ENCODE results near the gene MKI67.
"Not testable (repeated sequence)": the region's sequence is repeated elsewhere in the genome, so short reads cannot be mapped to it uniquely, and the experiment has no call there.

Gene MKI67

GRCh38 chr10:128125944-128126764, at the start of gene MKI67:
Gene MKI67 (minus strand): TSS chr10:128126423. CDS start chr10:128125667, 756 bp downstream.
- TF ChIP-seq, protein P1, sequence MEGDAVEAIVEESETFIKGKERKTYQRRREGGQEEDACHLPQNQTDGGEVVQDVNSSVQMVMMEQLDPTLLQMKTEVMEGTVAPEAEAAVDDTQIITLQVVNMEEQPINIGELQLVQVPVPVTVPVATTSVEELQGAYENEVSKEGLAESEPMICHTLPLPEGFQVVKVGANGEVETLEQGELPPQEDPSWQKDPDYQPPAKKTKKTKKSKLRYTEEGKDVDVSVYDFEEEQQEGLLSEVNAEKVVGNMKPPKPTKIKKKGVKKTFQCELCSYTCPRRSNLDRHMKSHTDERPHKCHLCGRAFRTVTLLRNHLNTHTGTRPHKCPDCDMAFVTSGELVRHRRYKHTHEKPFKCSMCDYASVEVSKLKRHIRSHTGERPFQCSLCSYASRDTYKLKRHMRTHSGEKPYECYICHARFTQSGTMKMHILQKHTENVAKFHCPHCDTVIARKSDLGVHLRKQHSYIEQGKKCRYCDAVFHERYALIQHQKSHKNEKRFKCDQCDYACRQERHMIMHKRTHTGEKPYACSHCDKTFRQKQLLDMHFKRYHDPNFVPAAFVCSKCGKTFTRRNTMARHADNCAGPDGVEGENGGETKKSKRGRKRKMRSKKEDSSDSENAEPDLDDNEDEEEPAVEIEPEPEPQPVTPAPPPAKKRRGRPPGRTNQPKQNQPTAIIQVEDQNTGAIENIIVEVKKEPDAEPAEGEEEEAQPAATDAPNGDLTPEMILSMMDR (IDR thresholded peaks at IDR 0.05): no peak
- DNase-seq (ENCODE audit: low spot score): peak; percentile 82
- Histone ChIP-seq H3K27ac (no peak within 1 kb of the TSS), H3K4me3 (peak within 1 kb of the TSS; percentile 76)

DNA sequence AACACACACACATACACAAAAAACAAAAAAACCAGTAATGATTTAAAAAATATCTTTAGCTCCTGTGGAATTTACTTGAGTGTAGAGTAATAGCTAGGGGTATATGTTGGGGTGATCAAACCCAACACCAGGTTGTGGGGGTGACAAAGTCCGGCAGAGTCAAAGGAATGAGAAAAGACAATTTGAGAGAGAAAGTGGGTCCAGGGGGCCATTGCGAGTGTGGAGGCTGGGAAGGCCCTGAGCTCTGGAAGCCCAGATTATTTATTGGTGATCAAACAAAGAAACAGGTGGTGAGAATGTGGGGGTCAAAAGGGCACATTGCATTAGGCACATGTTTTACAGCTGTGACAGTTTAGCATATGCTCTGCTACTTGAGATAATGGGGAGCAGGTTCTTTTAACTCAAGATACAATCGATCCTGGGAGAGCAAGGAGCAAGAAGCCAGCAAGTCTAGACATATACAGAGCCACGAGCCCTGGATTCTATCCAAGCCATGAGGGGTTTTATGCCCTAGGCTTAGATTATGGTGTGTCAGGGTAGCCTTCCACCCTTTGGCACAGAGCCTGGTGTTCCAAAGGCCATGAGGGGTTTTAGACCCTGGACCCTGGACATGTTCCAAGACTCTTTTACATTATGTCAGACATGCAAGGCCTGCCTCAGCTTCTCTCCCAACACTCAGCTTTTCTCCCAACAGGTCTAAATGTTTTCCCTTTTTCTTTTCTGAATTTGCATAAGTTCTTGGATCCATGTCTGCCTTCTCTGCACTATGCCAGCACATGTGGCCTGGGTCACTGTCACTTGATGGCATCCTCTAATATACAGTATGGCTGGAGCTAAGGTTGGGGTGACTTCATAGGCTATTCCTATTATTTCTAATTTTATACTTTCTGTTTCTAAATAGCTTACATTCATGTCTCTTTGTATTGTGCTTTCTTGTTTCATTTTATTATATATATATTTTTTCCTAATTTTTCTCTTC, 48.6 kb upstream of the MKI67 start:
- no peak overlapping the region for H3K27ac ChIP-seq
- TF ChIP-seq, protein P1 (IDR thresholded peaks at IDR 0.05): no peak
- H3K4me3 ChIP-seq: no peak overlapping the region
- no peak for DNase-seq (ENCODE audit: low spot score)

GRCh38 chr10:128173386-128173785, 47.2 kb upstream of the MKI67 start:
- no peak overlapping the region for H3K4me3 ChIP-seq
- H3K27ac ChIP-seq: no peak overlapping the region
- TF ChIP-seq, protein P1 (IDR thresholded peaks at IDR 0.05): no peak
- no peak for DNase-seq (ENCODE audit: low spot score)

DNA sequence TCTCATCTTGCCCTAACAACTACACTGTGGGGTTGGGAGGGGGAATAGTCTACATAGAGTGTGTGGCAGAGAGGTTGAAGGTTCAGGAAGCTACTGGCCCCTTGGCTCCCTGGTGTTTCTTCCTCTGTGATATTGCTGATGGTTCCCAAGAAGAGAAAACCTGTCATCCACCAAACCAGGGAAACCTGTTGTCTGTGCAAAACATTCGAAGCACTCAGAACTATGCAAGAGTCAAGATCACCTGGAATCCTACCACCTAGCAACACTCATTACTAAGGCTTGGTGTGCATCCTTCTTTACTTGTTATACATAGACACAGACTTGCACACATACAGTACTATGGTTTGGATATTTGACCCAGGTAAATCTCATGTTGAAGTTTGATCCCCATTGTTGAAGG, 46.5 kb upstream of the MKI67 start:
- no peak overlapping the region for H3K27ac ChIP-seq
- TF ChIP-seq, protein P1 (IDR thresholded peaks at IDR 0.05): no peak
- no peak overlapping the region for H3K4me3 ChIP-seq
- no peak for DNase-seq (ENCODE audit: low spot score)

DNA sequence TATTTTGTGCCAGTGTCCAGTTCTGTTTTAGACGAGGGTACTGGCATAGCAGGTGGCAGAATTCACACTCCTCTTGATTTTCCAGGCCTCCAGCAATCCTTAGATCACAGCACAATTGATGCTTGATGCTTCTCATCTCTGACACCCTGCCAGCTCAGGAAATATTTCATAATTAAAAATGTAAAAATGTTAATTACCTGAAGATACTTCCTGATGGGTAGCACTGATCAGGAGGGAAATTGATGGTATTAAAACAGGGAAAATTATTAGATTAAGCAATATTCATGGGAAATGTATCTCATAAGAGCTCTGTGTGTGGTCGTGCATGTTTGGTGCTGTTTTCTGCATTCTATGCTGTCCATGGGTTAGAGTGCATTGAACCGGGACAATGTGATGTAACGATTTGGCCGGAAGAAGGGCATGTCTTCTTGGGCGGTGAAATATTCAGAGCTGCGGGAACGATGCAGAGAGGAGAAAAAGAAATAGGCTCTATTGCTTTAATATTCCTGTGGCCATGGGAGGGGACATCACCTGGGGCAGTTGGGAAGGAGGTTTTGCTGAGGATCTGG, 43.7 kb upstream of the MKI67 start:
- TF ChIP-seq, protein P1 (IDR thresholded peaks at IDR 0.05): no peak
- no peak overlapping the region for H3K27ac ChIP-seq
- DNase-seq (ENCODE audit: low spot score): no peak
- no peak overlapping the region for H3K4me3 ChIP-seq

GRCh38 chr10:128167926-128168520, 41.8 kb upstream of the MKI67 start:
- TF ChIP-seq, protein P1 (IDR thresholded peaks at IDR 0.05): no peak
- Histone ChIP-seq H3K4me3 (no peak overlapping the region), H3K27ac (no peak overlapping the region)
- DNase-seq (ENCODE audit: low spot score): no peak

- not testable (repeated sequence) for H3K4me3 ChIP-seq; DNase-seq (ENCODE audit: low spot score); H3K27ac ChIP-seq
Observed at GRCh38 chr10:128167123-128167522, 40.9 kb upstream of the MKI67 start.

Measured in coronary artery (tissue), 2 donors.